Measurements from ENCODE around the gene ASPDH.

Gene ASPDH

DNA sequence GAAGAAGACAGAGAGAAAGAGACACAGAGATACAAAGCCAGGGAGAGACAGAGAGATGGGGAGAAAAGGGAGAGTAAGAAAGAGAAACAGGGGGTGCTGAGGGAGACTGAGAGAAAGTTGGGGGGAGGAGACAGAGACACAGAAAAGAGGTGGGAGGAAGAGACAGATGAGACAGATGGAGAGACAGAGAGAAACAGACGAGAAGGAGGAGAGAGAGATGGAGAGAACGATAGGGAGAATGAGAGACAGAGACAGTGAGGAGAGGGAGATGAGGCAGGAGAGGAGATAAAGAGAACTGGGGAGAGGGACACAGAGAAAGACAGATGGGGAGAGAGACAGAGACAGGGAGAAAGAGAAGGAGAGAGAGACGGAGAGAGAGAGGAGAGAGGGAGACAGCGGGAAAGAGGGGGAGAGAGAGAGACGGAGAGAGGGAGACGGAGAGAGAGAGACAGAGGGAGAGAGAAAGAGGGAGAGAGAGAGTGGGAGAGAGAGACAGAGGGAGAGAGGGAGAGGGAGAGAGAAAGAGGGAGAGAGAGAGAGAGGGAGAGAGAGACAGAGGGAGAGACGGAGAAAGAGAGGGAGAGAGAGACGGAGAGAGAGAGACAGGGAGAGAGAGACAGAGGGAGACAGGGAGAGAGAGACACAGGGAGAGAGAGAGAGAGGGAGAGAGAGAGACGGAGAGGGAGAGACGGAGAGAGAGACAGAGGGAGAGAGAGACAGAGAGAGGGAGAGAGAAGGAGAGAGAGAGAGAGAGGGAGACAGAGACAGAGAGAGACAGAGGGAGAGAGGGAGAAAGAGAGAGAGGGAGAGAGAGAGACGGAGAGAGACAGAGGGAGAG, 15.3 kb downstream of the ASPDH start:
- H3K27ac ChIP-seq: no peak overlapping the region
- TF ChIP-seq, protein P1, sequence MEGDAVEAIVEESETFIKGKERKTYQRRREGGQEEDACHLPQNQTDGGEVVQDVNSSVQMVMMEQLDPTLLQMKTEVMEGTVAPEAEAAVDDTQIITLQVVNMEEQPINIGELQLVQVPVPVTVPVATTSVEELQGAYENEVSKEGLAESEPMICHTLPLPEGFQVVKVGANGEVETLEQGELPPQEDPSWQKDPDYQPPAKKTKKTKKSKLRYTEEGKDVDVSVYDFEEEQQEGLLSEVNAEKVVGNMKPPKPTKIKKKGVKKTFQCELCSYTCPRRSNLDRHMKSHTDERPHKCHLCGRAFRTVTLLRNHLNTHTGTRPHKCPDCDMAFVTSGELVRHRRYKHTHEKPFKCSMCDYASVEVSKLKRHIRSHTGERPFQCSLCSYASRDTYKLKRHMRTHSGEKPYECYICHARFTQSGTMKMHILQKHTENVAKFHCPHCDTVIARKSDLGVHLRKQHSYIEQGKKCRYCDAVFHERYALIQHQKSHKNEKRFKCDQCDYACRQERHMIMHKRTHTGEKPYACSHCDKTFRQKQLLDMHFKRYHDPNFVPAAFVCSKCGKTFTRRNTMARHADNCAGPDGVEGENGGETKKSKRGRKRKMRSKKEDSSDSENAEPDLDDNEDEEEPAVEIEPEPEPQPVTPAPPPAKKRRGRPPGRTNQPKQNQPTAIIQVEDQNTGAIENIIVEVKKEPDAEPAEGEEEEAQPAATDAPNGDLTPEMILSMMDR (conservative IDR thresholded peaks at IDR 0.05): no peak

- TF ChIP-seq, protein P1 (conservative IDR thresholded peaks at IDR 0.05): no peak
- no peak overlapping the region for H3K27ac ChIP-seq
Observed at GRCh38 chr19:50497022-50497405, 16.7 kb downstream of the ASPDH start.

DNA sequence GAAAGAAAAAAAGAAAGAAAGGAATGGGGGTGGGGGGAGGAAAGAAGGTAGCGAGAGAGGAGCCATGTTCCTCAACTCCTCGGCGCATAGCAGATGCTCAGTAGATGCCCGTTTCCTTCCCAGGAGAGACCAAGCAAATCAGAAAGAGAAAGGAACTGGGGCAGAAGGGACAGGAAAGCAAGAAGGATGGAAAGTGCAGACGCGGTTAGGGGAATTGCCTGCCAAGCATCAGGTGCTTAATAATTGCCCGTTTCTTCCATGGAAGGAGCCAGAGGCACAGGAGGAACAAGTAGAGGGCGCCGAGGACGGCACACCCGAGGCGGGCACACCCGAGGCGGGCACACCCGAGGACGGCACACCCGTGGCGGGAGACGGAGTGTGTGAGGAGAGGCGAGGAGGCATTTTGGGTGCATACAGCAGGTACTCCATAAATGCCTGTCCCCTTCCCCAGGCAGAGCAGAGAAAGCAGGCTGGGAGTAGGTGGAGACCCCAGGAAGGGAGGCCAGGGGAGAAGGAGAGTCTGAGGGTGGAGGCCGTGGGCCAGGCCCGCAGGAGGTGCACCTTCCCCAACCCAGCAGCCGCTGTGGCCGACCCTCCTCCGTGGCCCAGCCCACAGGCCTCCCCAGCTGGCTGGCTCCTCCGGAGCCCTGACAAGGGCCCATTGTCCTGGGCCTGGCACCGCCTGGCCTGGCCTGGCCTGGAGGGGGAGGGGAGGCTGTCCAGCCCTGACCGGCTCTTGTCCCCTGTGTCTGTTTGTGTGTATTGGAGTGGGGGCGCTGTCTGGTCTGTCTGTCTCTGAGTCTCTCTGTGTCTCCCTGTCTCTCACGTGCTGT, 17.3 kb downstream of the ASPDH start:
- no peak overlapping the region for H3K27ac ChIP-seq
- TF ChIP-seq, protein P1 (conservative IDR thresholded peaks at IDR 0.05): no peak

GRCh38 chr19:50495020-50495531, 18.6 kb downstream of the ASPDH start:
- TF ChIP-seq, protein P1 (conservative IDR thresholded peaks at IDR 0.05): no peak
- no peak overlapping the region for H3K27ac ChIP-seq

- H3K27ac ChIP-seq: no peak overlapping the region
- TF ChIP-seq, protein P1 (conservative IDR thresholded peaks at IDR 0.05): no peak
Observed at GRCh38 chr19:50494186-50495019, 19.3 kb downstream of the ASPDH start.

DNA sequence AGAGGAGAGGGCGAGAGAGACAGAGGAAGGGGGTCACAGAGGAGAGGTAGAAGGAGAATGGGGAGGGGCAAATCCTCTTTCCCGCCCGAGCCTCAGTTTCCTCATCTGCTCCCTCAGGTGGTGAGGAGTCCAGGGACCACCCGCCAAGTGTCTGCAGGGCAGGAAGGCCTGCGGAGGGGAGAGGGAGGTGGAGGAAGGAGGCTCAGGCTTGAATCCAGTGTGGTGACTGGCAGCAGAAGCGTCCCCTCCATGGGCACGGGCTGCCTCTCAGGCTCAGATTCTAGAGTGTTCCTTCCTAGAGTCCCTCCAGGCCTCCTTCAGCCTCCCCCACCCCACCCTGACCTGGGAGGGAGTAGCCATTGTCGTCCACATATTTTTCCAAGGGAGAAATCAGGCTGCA, 20.5 kb downstream of the ASPDH start:
- no peak overlapping the region for H3K27ac ChIP-seq
- TF ChIP-seq, protein P1 (conservative IDR thresholded peaks at IDR 0.05): no peak

Measured in VCaP (cell line).